Astrocyte (in vitro differentiated cells and primary cell): ENCODE results near the gene TNNT3.

Source experiments
- CTCF ChIP-seq: IDR thresholded peaks from 2 replicates; pipeline ENCODE4 v1.5.1; 2011; ENCODE audit warnings: low read depth, mild to moderate bottlenecking, inconsistent platforms, low read length, moderate library complexity; ENCODE audit not compliant: insufficient read depth
- EZH2 ChIP-seq: IDR thresholded peaks from 2 replicates; pipeline ENCODE4 v1.6.1; 2012; ENCODE audit warnings: mild to moderate bottlenecking, low read length, inconsistent platforms; ENCODE audit not compliant: insufficient read depth

- TF ChIP-seq CTCF: no peak
- no peak for TF ChIP-seq EZH2
Measured at GRCh38 chr11:1952806-1953482, 33.4 kb downstream of the TNNT3 start.
